Measurements from ENCODE around the gene ANKRD52. TPM values are rescaled to one million over a fixed set of nuclear protein-coding genes. Genes with fewer than 3 reads are reported as not detected.

The ANKRD52 gene
- total and polyA plus RNA-seq, 2 of the 8 experiments (the other 6 are each of a cell fraction or from before 2014, with no cell fraction given): 14.0 to 36.3 TPM

DNA sequence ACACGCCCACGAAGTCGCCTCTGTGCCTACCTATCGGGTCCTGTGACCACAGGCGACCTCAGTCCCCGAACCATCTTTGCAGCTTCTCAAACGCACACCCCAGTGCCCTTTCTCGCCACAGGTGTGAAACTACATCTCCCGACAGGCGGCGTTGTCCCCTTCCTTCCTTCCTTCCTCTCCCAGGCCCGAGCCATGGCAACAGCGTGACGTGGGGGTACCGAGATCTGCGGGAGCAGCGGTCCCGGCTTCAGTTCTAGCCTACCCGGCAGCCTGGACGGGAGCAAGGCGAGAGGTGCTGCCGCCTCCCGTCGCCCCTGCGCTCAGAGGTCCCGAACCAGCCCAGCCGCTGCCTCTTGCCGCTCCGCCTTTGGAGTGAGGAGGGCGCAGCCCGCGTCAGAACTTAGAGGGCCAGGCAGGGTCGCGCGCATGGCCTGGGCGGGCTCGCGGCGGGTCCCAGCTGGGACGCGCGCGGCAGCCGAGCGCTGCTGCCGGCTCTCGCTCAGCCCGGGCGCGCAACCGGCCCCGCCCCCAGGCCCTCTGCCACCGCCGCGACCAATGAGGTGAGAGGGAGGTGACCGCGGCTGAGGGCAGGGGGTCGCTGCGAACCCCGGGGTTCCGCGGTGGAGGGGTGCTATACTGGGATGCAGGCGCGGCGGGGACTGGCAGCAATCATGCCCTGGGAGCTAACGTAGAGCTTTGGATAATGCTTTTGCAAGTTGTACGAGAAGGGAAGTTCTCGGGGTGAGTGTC is 8.7 kb upstream of the ANKRD52 start, which contains the start of gene COQ10A (continued):
- TF ChIP-seq, protein P1, sequence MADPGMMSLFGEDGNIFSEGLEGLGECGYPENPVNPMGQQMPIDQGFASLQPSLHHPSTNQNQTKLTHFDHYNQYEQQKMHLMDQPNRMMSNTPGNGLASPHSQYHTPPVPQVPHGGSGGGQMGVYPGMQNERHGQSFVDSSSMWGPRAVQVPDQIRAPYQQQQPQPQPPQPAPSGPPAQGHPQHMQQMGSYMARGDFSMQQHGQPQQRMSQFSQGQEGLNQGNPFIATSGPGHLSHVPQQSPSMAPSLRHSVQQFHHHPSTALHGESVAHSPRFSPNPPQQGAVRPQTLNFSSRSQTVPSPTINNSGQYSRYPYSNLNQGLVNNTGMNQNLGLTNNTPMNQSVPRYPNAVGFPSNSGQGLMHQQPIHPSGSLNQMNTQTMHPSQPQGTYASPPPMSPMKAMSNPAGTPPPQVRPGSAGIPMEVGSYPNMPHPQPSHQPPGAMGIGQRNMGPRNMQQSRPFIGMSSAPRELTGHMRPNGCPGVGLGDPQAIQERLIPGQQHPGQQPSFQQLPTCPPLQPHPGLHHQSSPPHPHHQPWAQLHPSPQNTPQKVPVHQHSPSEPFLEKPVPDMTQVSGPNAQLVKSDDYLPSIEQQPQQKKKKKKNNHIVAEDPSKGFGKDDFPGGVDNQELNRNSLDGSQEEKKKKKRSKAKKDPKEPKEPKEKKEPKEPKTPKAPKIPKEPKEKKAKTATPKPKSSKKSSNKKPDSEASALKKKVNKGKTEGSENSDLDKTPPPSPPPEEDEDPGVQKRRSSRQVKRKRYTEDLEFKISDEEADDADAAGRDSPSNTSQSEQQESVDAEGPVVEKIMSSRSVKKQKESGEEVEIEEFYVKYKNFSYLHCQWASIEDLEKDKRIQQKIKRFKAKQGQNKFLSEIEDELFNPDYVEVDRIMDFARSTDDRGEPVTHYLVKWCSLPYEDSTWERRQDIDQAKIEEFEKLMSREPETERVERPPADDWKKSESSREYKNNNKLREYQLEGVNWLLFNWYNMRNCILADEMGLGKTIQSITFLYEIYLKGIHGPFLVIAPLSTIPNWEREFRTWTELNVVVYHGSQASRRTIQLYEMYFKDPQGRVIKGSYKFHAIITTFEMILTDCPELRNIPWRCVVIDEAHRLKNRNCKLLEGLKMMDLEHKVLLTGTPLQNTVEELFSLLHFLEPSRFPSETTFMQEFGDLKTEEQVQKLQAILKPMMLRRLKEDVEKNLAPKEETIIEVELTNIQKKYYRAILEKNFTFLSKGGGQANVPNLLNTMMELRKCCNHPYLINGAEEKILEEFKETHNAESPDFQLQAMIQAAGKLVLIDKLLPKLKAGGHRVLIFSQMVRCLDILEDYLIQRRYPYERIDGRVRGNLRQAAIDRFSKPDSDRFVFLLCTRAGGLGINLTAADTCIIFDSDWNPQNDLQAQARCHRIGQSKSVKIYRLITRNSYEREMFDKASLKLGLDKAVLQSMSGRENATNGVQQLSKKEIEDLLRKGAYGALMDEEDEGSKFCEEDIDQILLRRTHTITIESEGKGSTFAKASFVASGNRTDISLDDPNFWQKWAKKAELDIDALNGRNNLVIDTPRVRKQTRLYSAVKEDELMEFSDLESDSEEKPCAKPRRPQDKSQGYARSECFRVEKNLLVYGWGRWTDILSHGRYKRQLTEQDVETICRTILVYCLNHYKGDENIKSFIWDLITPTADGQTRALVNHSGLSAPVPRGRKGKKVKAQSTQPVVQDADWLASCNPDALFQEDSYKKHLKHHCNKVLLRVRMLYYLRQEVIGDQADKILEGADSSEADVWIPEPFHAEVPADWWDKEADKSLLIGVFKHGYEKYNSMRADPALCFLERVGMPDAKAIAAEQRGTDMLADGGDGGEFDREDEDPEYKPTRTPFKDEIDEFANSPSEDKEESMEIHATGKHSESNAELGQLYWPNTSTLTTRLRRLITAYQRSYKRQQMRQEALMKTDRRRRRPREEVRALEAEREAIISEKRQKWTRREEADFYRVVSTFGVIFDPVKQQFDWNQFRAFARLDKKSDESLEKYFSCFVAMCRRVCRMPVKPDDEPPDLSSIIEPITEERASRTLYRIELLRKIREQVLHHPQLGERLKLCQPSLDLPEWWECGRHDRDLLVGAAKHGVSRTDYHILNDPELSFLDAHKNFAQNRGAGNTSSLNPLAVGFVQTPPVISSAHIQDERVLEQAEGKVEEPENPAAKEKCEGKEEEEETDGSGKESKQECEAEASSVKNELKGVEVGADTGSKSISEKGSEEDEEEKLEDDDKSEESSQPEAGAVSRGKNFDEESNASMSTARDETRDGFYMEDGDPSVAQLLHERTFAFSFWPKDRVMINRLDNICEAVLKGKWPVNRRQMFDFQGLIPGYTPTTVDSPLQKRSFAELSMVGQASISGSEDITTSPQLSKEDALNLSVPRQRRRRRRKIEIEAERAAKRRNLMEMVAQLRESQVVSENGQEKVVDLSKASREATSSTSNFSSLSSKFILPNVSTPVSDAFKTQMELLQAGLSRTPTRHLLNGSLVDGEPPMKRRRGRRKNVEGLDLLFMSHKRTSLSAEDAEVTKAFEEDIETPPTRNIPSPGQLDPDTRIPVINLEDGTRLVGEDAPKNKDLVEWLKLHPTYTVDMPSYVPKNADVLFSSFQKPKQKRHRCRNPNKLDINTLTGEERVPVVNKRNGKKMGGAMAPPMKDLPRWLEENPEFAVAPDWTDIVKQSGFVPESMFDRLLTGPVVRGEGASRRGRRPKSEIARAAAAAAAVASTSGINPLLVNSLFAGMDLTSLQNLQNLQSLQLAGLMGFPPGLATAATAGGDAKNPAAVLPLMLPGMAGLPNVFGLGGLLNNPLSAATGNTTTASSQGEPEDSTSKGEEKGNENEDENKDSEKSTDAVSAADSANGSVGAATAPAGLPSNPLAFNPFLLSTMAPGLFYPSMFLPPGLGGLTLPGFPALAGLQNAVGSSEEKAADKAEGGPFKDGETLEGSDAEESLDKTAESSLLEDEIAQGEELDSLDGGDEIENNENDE (IDR thresholded peaks at IDR 0.05; ENCODE audit: insufficient replicate concordance, low read length): no peak
- TF ChIP-seq BRCA1 (IDR thresholded peaks at IDR 0.05; ENCODE audit: low read depth, low read length) (no peak; the same call in 1 of the 2 replicates), SIRT6 (IDR thresholded peaks at IDR 0.05; ENCODE audit: low read length) (no peak), YY1 (IDR thresholded peaks at IDR 0.05; ENCODE audit: low read depth, low read length) (no peak), BACH1 (IDR thresholded peaks at IDR 0.05; ENCODE audit: low read length) (no peak), CEBPB (IDR thresholded peaks at IDR 0.05; ENCODE audit: low read depth, low read length) (no peak), KDM5A (IDR thresholded peaks at IDR 0.05; ENCODE audit: low read length) (no peak), JUN (IDR thresholded peaks at IDR 0.05; ENCODE audit: low read depth, low read length) (no peak), EGR1 (IDR thresholded peaks at IDR 0.05; ENCODE audit: borderline replicate concordance, low read depth, low read length) (no peak), KDM1A (IDR thresholded peaks at IDR 0.05; ENCODE audit: borderline replicate concordance, low read length) (no peak)

Measured in H1 (cell line).